H9 (cell line): Measurements from ENCODE around the gene ARHGAP4. TPM values are rescaled to one million over a fixed set of nuclear protein-coding genes. Genes with fewer than 3 reads are reported as not detected.

ENCODE experiments used
- DNase-seq: peaks from one replicate; pipeline ENCODE4 v3.0.0-alpha.2; 2017
- H2AFZ ChIP-seq: one replicate; pipeline ENCODE4 v1.6.1; 2013; ENCODE audit warnings: mild to moderate bottlenecking, low read length, control low read depth, moderate library complexity
- H2AK5ac ChIP-seq: 2 replicates; pipeline ENCODE4 v1.6.1; 2013; ENCODE audit warnings: low read length, control low read depth, mixed read lengths; ENCODE audit not compliant: insufficient read length
- H2BK120ac ChIP-seq: one replicate; pipeline ENCODE4 v1.6.1; 2013; ENCODE audit warnings: low read depth, mild to moderate bottlenecking, low read length, control low read depth, inconsistent platforms; ENCODE audit not compliant: poor library complexity, severe bottlenecking
- H2BK12ac ChIP-seq: 2 replicates; pipeline ENCODE4 v1.6.1; 2013; ENCODE audit warnings: low read length, control low read depth, mixed read lengths, low read depth; ENCODE audit not compliant: insufficient read length
- H2BK15ac ChIP-seq: 2 replicates; pipeline ENCODE4 v1.6.1; 2013; ENCODE audit warnings: low read depth, low read length, control low read depth
- H2BK20ac ChIP-seq: one replicate; pipeline ENCODE4 v1.6.1; 2013; ENCODE audit warnings: low read depth, mild to moderate bottlenecking, low read length, control low read depth, inconsistent platforms; ENCODE audit not compliant: poor library complexity, severe bottlenecking
- H2BK5ac ChIP-seq: 2 replicates; pipeline ENCODE4 v1.6.1; 2013; ENCODE audit warnings: low read length, control low read depth, mixed read lengths; ENCODE audit not compliant: insufficient read length
- H3K14ac ChIP-seq: 2 replicates; pipeline ENCODE4 v1.6.1; 2013; ENCODE audit warnings: low read length, control low read depth; ENCODE audit not compliant: insufficient read depth
- H3K18ac ChIP-seq: 2 replicates; pipeline ENCODE4 v1.6.1; 2013; ENCODE audit warnings: low read depth, mild to moderate bottlenecking, mixed read lengths, low read length, control low read depth; ENCODE audit not compliant: insufficient read length
- H3K23ac ChIP-seq: 2 replicates; pipeline ENCODE4 v1.6.1; 2013; ENCODE audit warnings: low read length, control low read depth, mixed read lengths, low read depth; ENCODE audit not compliant: insufficient read length
- H3K23me2 ChIP-seq: 2 replicates; pipeline ENCODE4 v1.6.1; 2013; ENCODE audit warnings: low read depth, mild to moderate bottlenecking, mixed read lengths, low read length, control low read depth; ENCODE audit not compliant: insufficient read length, poor library complexity, severe bottlenecking
- H3K27ac ChIP-seq: 2 replicates; pipeline ENCODE4 v1.5.1; 2013; ENCODE audit warnings: low read length, control low read depth, mixed read lengths, low read depth; ENCODE audit not compliant: insufficient read length
- H3K27me3 ChIP-seq: 2 replicates; pipeline ENCODE4 v1.6.1; 2013; ENCODE audit warnings: low read length, control low read depth, inconsistent platforms; ENCODE audit not compliant: insufficient read depth
- H3K4ac ChIP-seq: 2 replicates; pipeline ENCODE4 v1.6.1; 2013; ENCODE audit warnings: low read depth, mild to moderate bottlenecking, control low read depth, inconsistent platforms, low read length, moderate library complexity
- H3K4me1 ChIP-seq: 2 replicates; pipeline ENCODE4 v1.6.1; 2013; ENCODE audit warnings: low read length, control low read depth, inconsistent platforms; ENCODE audit not compliant: insufficient read depth
- H3K4me2 ChIP-seq: 2 replicates; pipeline ENCODE4 v1.6.1; 2013; ENCODE audit warnings: low read length, control low read depth, mixed read lengths; ENCODE audit not compliant: insufficient read length, insufficient read depth
- H3K56ac ChIP-seq: 2 replicates; pipeline ENCODE4 v1.6.1; 2013; ENCODE audit warnings: low read depth, mild to moderate bottlenecking, mixed read lengths, low read length, control low read depth; ENCODE audit not compliant: insufficient read length
- H3K79me1 ChIP-seq: 2 replicates; pipeline ENCODE4 v1.6.1; 2013; ENCODE audit warnings: low read depth, mild to moderate bottlenecking, moderate library complexity, low read length, control low read depth, inconsistent platforms; ENCODE audit not compliant: insufficient read depth, poor library complexity, severe bottlenecking
- H3K79me2 ChIP-seq: 2 replicates; pipeline ENCODE4 v1.6.1; 2013; ENCODE audit warnings: low read length, control low read depth, inconsistent platforms; ENCODE audit not compliant: insufficient read depth
- H3K9ac ChIP-seq: 2 replicates; pipeline ENCODE4 v1.6.1; 2013; ENCODE audit warnings: low read length, control low read depth, mixed read lengths; ENCODE audit not compliant: insufficient read length; ENCODE audit errors: extremely low read depth
- H3K9me3 ChIP-seq: one replicate; pipeline ENCODE4 v1.6.1; 2013; ENCODE audit warnings: low read depth, low read length, inconsistent platforms; ENCODE audit not compliant: control insufficient read depth
- H3T11ph ChIP-seq: one replicate; pipeline ENCODE4 v1.6.1; 2013; ENCODE audit warnings: mild to moderate bottlenecking, low read length, control low read depth, inconsistent platforms
- H4K20me1 ChIP-seq: one replicate; pipeline ENCODE4 v1.6.1; 2013; ENCODE audit not compliant: control insufficient read depth, insufficient read length, insufficient read depth
- H4K5ac ChIP-seq: 2 replicates; pipeline ENCODE4 v1.6.1; 2013; ENCODE audit warnings: low read depth, mild to moderate bottlenecking, mixed read lengths, low read length, control low read depth; ENCODE audit not compliant: insufficient read length
- H4K8ac ChIP-seq: replicated peaks from 2 replicates; pipeline ENCODE4 v1.6.1; 2013; ENCODE audit warnings: low read length, control low read depth, mixed read lengths, low read depth; ENCODE audit not compliant: insufficient read length
- H4K91ac ChIP-seq: 2 replicates; pipeline ENCODE4 v1.6.1; 2013; ENCODE audit warnings: low read depth, mild to moderate bottlenecking, moderate library complexity, mixed read lengths, low read length, control low read depth; ENCODE audit not compliant: insufficient read length
- H3K27ac Mint-ChIP-seq, 3 experiments: 2 replicates in 2 of 3; 3 replicates in 1 of 3; pipeline ENCODE4 v1.8.0; 2020 to 2021; ENCODE audit warnings: mixed read lengths in 3 of 3, mild to moderate bottlenecking in 1 of 3, moderate library complexity in 1 of 3
- H3K27me3 Mint-ChIP-seq: 2 replicates; pipeline ENCODE4 v1.8.0; 2021; ENCODE audit warnings: low read depth, mild to moderate bottlenecking, moderate library complexity, mixed read lengths
- H3K36me3 Mint-ChIP-seq, 3 experiments: 2 replicates in 2 of 3; 3 replicates in 1 of 3; pipeline ENCODE4 v1.8.0; 2020 to 2021; ENCODE audit warnings: low read depth in 3 of 3, mixed read lengths in 3 of 3; ENCODE audit not compliant: insufficient read depth in 1 of 3
- H3K4me1 Mint-ChIP-seq, 2 experiments: 2 replicates each; pipeline ENCODE4 v1.8.0; 2020; ENCODE audit warnings: mixed read lengths in 2 of 2
- H3K4me3 Mint-ChIP-seq, 2 experiments: 2 replicates in 1 of 2; 3 replicates in 1 of 2; pipeline ENCODE4 v1.8.0; 2020 to 2021; ENCODE audit warnings: mild to moderate bottlenecking in 2 of 2, mixed read lengths in 2 of 2, moderate library complexity in 1 of 2
- H3K9me3 Mint-ChIP-seq, 2 experiments: 2 replicates in 1 of 2; 3 replicates in 1 of 2; pipeline ENCODE4 v1.8.0; 2020; ENCODE audit warnings: mild to moderate bottlenecking in 2 of 2, mixed read lengths in 2 of 2, moderate library complexity in 1 of 2
- WGBS: extraction: QIAGEN DNeasy Blood & Tissue Kit; methylation state at CpG from one replicate; pipeline ENCODE4 v1.1.7; 2013; ENCODE audit warnings: missing lambda C conversion rate, low lambda C conversion rate, mixed read lengths; ENCODE audit not compliant: insufficient read length; ENCODE audit errors: extremely low coverage; 5-methylcytosine and 5-hydroxymethylcytosine counted together
- total RNA-seq: library from RNA; stranded (reverse); gene quantifications from 2 replicates; pipeline ENCODE4 v1.2.1, GENCODE V29; 2021
- TF ChIP-seq, protein P1 (sequence below): fragments of 200-600 bp; sonication (generic); conservative IDR thresholded peaks from 3 replicates; pipeline ENCODE4 v1.8.0; 2021; ENCODE audit warnings: antibody characterized with exemption, mild to moderate bottlenecking

Gene ARHGAP4
- total RNA-seq, 1 experiment from 2014 or later, result 37.8 TPM

DNA sequence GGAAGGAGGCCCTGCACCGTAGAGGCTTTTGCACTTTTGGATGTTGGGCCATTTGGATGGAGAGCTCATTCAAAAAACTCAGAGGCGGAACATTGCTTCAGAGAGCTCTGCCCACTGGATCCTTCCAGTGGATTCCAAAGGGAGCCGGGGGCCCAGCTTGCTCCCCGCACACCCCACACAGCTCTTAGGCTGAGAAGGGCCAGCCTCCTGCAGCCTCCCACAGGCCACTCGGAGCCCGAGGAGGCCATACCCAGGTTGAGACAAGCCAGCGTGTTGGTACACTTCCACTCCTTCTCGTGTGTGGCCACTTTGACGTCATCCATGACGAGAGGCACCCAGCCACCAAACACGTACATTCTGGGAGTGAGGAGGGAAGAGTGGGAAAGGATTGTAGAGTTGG lies 35.2 kb upstream of the ARHGAP4 start:
- H3K79me2 ChIP-seq, result peaks cover 16% of the 10 kb centered on the region; the same call in 1 of the 2 replicates
- no peak overlapping the region for H4K8ac ChIP-seq
- Mint-ChIP-seq H3K4me1 (peaks cover 4% of the 10 kb centered on the region in 2 experiments), H3K27ac (no peak overlapping the region), H3K4me3 (no peak overlapping the region), H3K36me3 (peaks cover 67 to 88% (median 86%) of the 10 kb centered on the region in 3 experiments), H3K9me3 (peaks cover 0 to 3% of the 10 kb centered on the region in 2 experiments; a peak in 1 of 5 replicates), H3K27me3 (peaks cover 1% of the 10 kb centered on the region; the same call in 1 of the 2 replicates)
- H2BK15ac ChIP-seq, result no peak overlapping the region
- H2AK5ac ChIP-seq, result no peak overlapping the region
- H3K14ac ChIP-seq, result no peak overlapping the region
- no peak overlapping the region for H4K91ac ChIP-seq
- no peak overlapping the region for H2BK12ac ChIP-seq
- DNase-seq, result no peak
- no peak overlapping the region for H3K18ac ChIP-seq
- H3K56ac ChIP-seq, result no peak overlapping the region
- peaks cover 5% of the 10 kb centered on the region for H3K79me1 ChIP-seq
- no peak overlapping the region for H3K4me2 ChIP-seq
- no peak overlapping the region for H2BK120ac ChIP-seq
- no peak overlapping the region for H2BK5ac ChIP-seq
- no peaks in the 10 kb centered on the region for H4K20me1 ChIP-seq
- H2BK20ac ChIP-seq, result no peak overlapping the region
- H3K9ac ChIP-seq, result no peak overlapping the region
- no CpG with 5 or more reads among the region's 11 CpGs for WGBS
- no peaks in the 10 kb centered on the region for H3K23me2 ChIP-seq
- no peaks in the 10 kb centered on the region for H3K9me3 ChIP-seq
- no peaks in the 10 kb centered on the region for H3K4me1 ChIP-seq
- H3K23ac ChIP-seq, result no peak overlapping the region
- no peak overlapping the region for H2AFZ ChIP-seq
- TF ChIP-seq, protein P1, sequence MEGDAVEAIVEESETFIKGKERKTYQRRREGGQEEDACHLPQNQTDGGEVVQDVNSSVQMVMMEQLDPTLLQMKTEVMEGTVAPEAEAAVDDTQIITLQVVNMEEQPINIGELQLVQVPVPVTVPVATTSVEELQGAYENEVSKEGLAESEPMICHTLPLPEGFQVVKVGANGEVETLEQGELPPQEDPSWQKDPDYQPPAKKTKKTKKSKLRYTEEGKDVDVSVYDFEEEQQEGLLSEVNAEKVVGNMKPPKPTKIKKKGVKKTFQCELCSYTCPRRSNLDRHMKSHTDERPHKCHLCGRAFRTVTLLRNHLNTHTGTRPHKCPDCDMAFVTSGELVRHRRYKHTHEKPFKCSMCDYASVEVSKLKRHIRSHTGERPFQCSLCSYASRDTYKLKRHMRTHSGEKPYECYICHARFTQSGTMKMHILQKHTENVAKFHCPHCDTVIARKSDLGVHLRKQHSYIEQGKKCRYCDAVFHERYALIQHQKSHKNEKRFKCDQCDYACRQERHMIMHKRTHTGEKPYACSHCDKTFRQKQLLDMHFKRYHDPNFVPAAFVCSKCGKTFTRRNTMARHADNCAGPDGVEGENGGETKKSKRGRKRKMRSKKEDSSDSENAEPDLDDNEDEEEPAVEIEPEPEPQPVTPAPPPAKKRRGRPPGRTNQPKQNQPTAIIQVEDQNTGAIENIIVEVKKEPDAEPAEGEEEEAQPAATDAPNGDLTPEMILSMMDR, result no peak
- H3K27me3 ChIP-seq, result no peaks in the 10 kb centered on the region
- H3K27ac ChIP-seq, result no peak overlapping the region
- H3T11ph ChIP-seq, result no peak overlapping the region
- no peak overlapping the region for H3K4ac ChIP-seq
- no peak overlapping the region for H4K5ac ChIP-seq
